Stimulated activated CD4-positive, alpha-beta T cell treated with anti-CD3 and anti-CD28 coated beads, Interleukin-12 subunit alpha, Interleukin-12 subunit beta, amount 100 ng/mL, for 24 hours (primary cell): ENCODE results near the gene F10.

Experiments used
- DNase-seq, 2 experiments: peaks; one replicate each; pipeline ENCODE4 v3.0.0-alpha.2; 2020; ENCODE audit warnings: low read depth in 2 of 2

The F10 gene

GRCh38 chr13:113116871-113117271, 5.7 kb upstream of the F10 start:
- DNase-seq = no peak

GRCh38 chr13:113117335-113117872, 5.2 kb upstream of the F10 start:
- no peak for DNase-seq

DNA sequence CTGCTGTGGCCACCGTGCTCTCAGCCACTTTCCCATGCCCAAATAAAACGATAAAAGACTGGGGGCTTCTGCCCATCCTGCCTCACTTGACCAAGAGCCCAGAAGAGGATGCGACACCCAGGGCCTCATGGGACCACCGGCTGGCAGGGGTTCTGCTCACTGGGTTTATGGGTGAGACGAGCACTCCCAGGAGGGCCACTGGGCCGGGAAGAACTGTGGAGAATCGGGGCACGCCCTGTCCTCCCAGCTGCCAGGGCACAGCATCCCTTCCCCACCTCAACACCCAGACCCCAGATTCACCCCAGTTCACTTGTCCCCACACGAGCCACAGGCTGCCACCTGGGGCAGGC, 4.7 kb upstream of the F10 start:
- no peak for DNase-seq

GRCh38 chr13:113118261-113119021, 4.2 kb upstream of the F10 start:
- DNase-seq = no peak

GRCh38 chr13:113119166-113119821, 3.3 kb upstream of the F10 start:
- DNase-seq = no peak

GRCh38 chr13:113119822-113120189, 2.8 kb upstream of the F10 start:
- DNase-seq = no peak

DNA sequence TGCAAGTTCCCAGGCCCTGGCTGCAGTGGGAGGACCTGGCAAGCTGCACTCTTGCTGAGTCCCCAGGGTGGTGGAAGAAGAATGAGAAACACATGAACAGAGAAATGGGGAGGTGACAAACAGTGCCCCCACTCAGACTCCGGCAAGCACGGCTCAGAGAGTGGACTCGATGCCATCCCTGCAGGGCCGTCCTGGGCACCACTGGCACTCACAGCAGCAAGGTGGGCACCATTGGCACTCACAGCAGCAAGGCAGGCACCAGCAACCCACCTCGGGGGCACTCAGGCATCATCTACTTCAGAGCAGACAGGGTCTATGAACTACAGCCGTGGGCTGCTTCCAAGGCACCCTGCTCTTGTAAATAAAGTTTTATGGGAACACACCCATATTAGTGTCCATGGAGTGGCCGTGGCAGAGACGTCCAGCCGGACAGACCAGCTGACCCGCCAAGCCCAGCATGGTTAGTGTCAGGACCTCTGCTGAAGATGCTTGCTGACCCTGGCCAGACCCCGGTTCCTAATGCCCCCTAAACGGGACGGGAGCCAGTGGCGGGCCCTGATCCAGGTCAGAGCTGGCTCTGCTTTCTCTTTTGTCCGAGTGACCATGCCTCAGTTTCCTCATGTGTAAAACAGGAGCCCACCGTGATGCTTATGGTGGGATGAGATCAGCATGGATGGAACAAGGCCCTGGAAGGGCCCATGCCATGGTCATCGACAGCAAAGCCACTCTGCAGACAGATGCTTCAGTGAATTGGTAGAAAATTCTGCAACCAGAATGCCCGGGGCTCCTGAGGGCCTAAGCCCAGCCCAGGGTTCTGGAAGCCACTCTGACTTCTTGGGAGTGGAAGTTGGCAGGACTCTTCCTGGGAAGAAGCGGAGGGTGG, 2.1 kb upstream of the F10 start:
- DNase-seq = no peak

- DNase-seq = no peak
Observed at GRCh38 chr13:113121183-113121927, 1.2 kb upstream of the F10 start.

GRCh38 chr13:113121928-113122471, 599 bp upstream of the F10 start:
- no peak for DNase-seq

GRCh38 chr13:113123226-113124201, 915 bp downstream of the F10 start:
- no peak for DNase-seq

DNA sequence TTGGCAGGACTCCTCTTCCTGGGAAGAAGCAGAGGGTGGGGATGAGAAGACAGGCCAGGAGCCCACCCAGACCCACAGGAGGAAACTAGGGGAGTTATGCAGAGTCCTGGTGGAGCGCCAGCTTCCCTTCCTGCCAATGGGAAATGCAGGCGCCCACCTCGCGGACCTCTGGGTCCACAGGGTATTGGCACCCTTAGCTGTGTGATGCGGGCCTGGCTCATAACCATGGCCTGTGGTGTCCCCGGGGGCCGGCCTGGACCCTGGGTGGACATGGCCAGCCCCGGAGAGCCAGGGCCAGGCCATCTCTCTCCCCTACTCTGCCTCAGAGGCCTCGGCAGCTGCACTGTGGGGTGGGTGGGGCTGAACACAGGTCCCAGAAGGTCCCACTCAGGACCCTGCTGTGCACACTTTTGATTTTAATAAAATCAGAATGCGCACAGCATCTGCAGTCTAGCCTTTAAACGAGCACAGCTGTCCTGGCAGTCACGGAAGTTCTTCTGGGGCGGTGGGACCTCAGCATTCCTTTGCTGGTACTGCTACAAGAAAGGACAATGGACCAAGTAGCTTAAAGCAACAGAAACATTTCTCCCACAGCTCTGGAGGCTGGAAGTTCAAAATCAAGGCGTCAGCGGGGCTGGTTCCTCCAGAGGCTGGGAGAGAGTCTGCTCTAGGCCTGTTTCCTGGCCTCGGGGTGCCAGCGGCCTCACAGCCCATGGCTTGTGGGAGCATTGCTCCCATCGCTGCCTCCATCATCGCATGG, 1.8 kb downstream of the F10 start:
- DNase-seq = no peak

- no peak for DNase-seq
Observed at GRCh38 chr13:113125506-113126264, 3.1 kb downstream of the F10 start.

DNA sequence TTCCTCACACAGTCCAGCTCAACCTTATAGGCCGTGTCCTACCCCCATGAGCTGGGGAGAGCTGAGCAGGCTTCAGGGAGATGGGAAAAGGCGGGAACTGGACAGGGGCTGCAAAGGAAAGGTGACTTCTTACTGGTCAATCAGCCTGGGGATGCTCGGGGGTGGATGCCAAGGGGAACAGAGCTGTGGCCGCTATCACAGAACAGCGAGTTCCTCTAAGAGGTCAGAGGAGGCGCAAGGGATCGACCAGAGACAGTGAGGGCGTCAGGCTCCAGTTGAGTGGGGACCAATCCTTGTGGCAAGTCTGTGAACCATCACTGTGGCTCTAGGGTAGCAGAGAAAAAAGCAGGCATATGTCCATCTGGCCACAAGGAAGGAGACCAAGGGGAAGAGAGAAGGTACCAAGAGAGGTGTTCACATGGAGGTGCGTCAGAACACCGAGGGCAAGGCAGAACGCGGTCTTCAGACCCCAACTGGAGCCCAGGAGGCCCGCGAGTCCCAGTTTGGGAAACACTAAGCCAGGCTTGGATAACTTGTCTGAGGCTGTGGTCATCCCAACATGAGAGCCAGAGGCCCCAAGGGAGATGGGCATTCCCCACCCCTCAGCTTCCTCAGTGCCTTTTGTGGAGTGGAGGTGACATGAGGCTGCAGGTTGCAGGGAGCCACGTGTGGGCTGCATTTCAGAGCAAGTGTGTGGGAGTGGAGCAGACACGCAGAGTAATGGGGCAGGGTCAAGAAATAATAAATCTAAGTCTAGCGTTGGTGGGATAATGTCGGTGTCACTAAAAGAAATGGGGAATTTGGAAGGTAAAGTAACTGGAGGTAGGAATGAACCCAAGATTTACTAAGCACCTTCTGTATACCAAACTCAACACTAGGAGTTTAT, 3.9 kb downstream of the F10 start:
- DNase-seq = no peak

DNA sequence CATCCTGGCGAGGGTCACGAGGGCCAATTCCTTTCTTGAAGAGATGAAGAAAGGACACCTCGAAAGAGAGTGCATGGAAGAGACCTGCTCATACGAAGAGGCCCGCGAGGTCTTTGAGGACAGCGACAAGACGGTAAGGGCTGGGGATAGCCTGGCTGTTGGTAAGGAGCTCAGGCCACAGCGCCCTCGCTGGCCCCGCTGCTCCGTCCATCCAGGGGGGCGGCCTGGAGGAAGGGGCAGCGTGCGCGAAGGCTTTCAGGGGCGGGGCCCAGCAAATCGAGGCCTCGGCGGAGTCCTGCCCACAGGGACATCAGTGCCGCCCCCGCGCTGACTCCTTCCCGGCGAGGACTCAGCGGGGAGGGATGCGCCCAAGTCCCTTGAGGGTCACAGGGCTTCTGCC, 6.9 kb downstream of the F10 start:
- no peak for DNase-seq

DNA sequence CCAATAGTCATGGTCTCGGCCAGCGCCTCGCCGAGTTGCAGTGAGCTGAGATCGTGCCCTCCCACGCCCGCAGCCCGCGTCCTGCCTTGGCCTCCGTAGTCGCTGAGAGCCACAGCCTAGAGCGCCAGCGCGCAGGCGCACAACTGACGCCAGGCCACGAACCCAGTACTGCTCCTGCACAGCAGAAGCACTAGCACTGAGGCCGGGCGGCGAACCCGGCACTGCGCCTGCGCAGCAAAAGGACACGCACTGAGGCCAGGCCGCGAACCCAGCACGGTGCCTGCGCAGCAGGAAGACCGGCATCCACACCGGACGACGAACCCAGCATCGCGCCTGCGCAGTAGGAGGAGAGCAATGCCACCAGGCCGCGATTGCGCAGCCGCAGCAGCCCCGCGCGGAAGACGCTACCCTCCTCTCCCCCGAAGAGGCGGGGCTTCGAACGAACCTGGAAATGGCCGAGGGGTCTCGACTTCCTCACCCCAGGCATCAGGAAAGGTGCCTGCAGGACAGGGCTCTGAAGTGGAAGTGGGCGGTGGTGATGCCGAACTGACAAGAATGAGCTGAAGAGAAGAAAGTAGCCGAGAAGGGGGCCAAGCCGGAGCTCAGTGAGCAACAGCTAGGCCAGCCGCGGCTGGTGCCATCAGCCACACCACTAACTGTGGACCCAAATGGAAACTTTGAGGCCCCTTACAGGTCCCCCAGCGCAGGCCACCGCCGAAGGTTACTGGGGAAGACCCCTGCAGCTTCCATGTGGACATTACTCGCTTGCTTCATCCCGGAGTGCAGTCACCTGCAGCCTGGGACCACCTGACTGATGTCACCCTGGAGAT, 7.5 kb downstream of the F10 start:
- DNase-seq = peak in 1 of 2 experiments; percentile 31

DNA sequence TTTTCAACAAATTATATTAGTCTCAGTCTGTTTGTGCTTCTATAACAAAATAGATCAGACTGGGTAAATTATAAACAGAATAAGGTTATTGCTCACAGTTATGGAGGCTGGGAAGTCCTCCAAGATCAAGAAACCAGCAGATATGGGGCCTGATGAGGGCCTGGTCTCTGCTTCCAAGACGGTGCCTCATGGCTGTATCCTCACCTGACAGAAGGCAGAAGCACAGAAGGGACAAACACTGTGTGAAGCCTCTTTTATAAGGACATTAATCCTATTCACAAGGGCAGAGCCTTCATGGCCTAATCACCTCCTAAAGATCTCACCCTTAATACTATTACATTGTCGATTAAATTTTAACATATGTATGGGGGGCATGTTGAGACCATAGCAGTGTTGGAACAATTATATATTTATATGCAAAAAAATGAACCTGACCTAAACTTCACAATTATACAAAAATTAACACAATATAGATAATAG, 12.7 kb downstream of the F10 start:
- DNase-seq = no peak
